Measurements from ENCODE around the gene IL12RB2.

- TF ChIP-seq EZH2phosphoT487 (IDR thresholded peaks at IDR 0.05) (no peak), CTCF (IDR thresholded peaks at IDR 0.05) (no peak), EZH2 (IDR thresholded peaks at IDR 0.05) (no peak)
Measured at GRCh38 chr1:67316918-67317317, 9.2 kb downstream of the IL12RB2 start.

Data from neural progenitor cell (in vitro differentiated cells).